GM18519 (cell line): ENCODE measurements around the gene CTAG1A.
"Not testable (repeated sequence)": the region's sequence is repeated elsewhere in the genome, so short reads cannot be mapped to it uniquely, and the experiment has no call there.

Experiments
- ATAC-seq: cut with Tn5 transposase; IDR thresholded peaks from one replicate; pipeline ENCODE4 v1.9.1; 2021; ENCODE audit warnings: mild to moderate bottlenecking, moderate library complexity; ENCODE audit not compliant: unreplicated experiment, low FRiP score

The CTAG1A gene

GRCh38 chrX:154570361-154570760 lies 14.6 kb upstream of the CTAG1A start:
- ATAC-seq, result not testable (repeated sequence)

GRCh38 chrX:154573061-154573460 lies 11.9 kb upstream of the CTAG1A start:
- ATAC-seq, result not testable (repeated sequence)

DNA sequence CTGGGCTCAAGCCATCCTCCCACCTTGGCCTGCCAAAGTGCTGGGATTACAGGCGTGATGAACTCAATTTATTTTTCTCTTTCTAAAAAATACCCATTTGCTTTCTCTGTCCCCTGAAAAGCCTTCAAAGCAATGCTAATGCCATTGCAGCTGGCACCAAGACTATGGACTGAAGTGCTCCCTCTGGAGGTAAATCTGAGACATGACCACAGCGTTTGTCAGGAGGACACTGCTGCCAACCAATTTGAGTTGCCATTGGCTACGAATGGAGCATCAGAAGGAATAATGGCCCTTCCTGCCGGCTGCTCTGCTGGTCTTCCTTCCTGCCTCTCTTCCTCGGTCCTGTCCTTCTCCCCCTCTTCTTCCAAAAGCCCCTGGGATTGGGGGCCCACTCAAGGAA lies 9.9 kb upstream of the CTAG1A start:
- not testable (repeated sequence) for ATAC-seq

GRCh38 chrX:154582994-154583393 lies 1.9 kb upstream of the CTAG1A start:
- not testable (repeated sequence) for ATAC-seq

DNA sequence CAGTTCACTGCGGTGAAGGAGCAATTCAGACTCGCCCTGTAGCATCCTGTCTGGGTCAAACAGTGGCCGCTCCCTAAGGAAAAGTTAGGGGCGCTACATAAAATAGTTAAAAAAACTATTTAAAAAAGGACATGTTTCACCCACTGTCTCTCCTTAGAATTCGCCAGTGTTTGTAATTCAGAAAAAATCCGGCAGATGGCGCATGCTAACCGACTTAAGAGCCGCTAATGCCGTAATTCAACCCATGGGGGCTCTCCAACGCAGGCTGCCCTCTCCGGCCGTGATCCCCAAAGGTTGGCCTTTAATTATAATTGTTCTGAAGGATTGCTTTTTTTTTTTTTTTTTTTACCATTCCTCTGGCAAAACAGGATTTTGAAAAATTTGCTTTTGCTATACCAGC lies 5.5 kb downstream of the CTAG1A start:
- not testable (repeated sequence) for ATAC-seq

GRCh38 chrX:154592505-154592904 lies 7.6 kb downstream of the CTAG1A start:
- ATAC-seq, result no peak

GRCh38 chrX:154593201-154593600 lies 8.3 kb downstream of the CTAG1A start:
- ATAC-seq, result no peak

DNA sequence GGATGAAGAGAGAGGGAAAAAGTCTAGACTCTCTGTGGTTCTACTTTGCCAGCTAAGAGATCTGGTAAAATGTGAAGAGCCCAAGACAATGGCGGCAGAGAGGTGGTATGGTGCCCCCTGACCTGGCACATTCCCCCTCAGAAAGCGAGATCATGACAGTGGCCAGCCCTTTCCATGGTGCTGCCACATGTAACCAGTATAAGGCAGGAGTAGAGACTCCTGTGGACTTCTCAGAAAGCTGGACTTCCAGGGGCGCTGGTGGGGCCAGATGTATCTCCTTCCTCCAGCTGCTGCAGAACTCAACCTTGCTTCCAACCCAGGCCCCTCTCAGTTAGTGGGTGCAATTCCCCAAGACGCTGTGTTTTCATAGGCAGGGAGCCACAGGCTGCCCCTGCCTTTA lies 9.6 kb downstream of the CTAG1A start:
- no peak for ATAC-seq

GRCh38 chrX:154595559-154596249 lies 10.8 kb downstream of the CTAG1A start:
- ATAC-seq, result no peak

DNA sequence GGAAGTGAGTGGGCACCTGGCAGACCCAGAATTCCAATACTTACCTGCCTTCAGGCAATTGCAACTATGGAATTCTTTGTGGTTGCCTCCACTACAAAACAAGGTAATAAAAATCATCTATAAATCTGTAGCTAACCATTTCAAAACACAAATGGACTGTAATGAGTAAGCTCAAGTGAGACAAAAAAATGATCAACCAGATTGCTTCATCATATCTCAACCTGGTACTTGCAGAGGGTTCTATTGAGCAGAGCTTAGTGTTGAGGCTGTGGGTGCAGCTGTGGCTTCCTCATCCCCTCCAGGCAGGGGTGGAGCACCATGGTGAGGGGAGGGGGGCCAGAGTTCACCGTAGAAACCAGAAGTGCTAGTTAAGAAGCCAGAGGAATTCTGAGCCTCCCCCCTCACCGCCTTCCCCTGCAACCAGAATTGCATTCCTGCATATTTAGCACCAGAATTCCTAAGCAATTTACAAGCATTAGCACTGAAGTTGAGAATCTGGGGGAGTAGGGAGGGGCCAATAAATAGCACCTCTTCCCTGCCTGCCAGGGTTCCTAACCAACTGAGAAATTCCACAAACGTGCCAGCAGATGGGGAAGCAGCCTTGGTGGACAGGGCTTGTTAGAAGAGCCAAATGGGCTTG lies 11.5 kb downstream of the CTAG1A start:
- ATAC-seq, result no peak

DNA sequence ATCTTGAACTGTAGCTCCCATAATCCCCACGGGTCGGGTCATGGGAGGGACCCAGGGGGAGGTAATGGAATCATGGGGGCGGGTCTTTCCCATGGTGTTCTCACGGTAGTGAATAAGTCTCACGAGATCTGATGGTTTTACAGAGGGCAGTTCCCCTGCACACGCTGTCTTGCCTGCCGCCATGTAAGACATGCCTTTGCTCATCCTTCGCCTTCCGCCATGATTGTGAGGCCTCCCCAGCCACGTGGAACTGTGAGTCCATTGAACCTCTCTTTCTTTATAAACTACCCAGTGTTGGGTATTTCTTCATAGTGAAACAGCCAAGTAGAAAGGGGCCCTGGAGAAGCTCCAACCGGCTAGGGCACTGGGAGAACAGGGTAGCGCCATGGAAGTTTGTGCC lies 12.3 kb downstream of the CTAG1A start:
- no peak for ATAC-seq

- ATAC-seq, result no peak
Observed at GRCh38 chrX:154598656-154599055, 13.7 kb downstream of the CTAG1A start.

- ATAC-seq, result no peak
Observed at GRCh38 chrX:154599531-154599930, 14.6 kb downstream of the CTAG1A start.

GRCh38 chrX:154600759-154601374 lies 15.9 kb downstream of the CTAG1A start:
- ATAC-seq, result no peak

GRCh38 chrX:154602226-154602625 lies 17.3 kb downstream of the CTAG1A start:
- ATAC-seq, result no peak

- no peak for ATAC-seq
Observed at GRCh38 chrX:154602766-154603437, 18.0 kb downstream of the CTAG1A start.

GRCh38 chrX:154603438-154604430 lies 18.8 kb downstream of the CTAG1A start:
- no peak for ATAC-seq

DNA sequence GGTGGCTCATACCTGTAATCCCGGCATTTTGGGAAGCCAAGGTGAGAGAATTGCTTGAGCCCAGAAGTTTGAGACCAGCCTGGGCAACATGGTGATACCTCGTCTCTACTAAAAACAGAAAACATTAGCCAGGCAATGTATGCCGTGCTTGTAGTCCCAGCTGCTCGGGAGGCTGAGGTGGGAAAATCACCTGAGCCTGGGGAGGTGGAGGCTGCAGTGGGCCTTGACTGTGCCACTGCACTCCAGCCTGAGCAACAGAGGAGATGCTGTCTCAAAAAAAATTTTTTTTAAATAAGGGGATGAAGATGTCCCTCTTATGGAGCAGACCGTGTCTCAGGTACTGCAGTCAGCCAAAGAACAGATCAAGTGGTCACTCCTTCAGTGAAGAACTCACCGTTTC lies 20.6 kb downstream of the CTAG1A start:
- ATAC-seq, result no peak

DNA sequence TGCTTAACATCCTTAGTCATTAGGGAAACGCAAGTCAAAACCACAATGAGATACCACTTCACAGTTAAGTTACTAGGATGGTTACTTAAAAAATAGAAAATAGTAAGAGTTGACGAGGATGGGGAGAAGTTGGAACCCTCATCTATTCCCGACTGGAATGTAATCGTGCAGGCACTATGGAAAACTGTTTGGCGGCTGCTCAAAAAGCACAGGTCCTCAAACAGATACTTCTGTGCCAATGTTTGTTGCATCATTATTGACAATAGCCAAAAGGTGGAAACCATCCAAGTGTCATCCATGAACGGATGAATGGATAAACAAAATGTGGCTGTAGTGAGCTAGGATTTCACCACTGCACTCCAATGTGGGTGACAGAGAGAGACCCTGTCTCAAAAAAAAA lies 22.4 kb downstream of the CTAG1A start:
- ATAC-seq, result no peak

- not testable (repeated sequence) for ATAC-seq
Observed at GRCh38 chrX:154607976-154608375, 23.0 kb downstream of the CTAG1A start.
